Measurements from ENCODE around the gene ARL5A.

- no peak for TF ChIP-seq CTCF (conservative IDR thresholded peaks at IDR 0.05 in 1 of 2, IDR thresholded peaks at IDR 0.05 in 1 of 2; ENCODE audit: low read depth in 1 of 2, low read length in 2 of 2)
- no peak for TF ChIP-seq EZH2 (IDR thresholded peaks at IDR 0.05; ENCODE audit: low read length, missing control alignments)
Observed at GRCh38 chr2:151767536-151767935, 60.7 kb downstream of the ARL5A start.

Measured in fibroblast of lung (primary cell).